Nephron progenitor cell (in vitro differentiated cells): ENCODE measurements around the gene CD101.
A peak's percentile ranks its signal among the peaks of the same experiment; 100 is the strongest.

Source experiments
- DNase-seq: peaks from one replicate; pipeline ENCODE4 v3.0.0; 2021
- H3K27ac Mint-ChIP-seq: 2 replicates; pipeline ENCODE4 v1.8.0; 2021; ENCODE audit warnings: mild to moderate bottlenecking, moderate library complexity, mixed read lengths
- H3K27me3 Mint-ChIP-seq: 2 replicates; pipeline ENCODE4 v1.8.0; 2021; ENCODE audit warnings: mild to moderate bottlenecking, low read depth, mixed read lengths; ENCODE audit not compliant: poor library complexity
- H3K36me3 Mint-ChIP-seq: 2 replicates; pipeline ENCODE4 v1.8.0; 2021; ENCODE audit warnings: low read depth, mixed read lengths
- H3K4me1 Mint-ChIP-seq: 2 replicates; pipeline ENCODE4 v1.8.0; 2021; ENCODE audit warnings: mixed read lengths
- H3K4me3 Mint-ChIP-seq: 2 replicates; pipeline ENCODE4 v1.8.0; 2021; ENCODE audit warnings: mild to moderate bottlenecking, moderate library complexity, mixed read lengths
- H3K9me3 Mint-ChIP-seq: 2 replicates; pipeline ENCODE4 v1.8.0; 2021; ENCODE audit warnings: mild to moderate bottlenecking, moderate library complexity, mixed read lengths
- CTCF ChIP-seq: fragments of 200-600 bp; sonication (generic); IDR thresholded peaks from 2 replicates; pipeline ENCODE4 v1.5.0; 2021; ENCODE audit warnings: antibody characterized with exemption

CD101 gene

GRCh38 chr1:117060441-117061317 is 59.1 kb downstream of the CD101 start:
- Mint-ChIP-seq H3K4me3 (no peak overlapping the region), H3K27me3 (no peaks in the 10 kb centered on the region), H3K27ac (peak overlapping the region; percentile 91), H3K36me3 (peaks cover 11% of the 10 kb centered on the region), H3K9me3 (no peaks in the 10 kb centered on the region), H3K4me1 (peaks cover 45% of the 10 kb centered on the region)
- DNase-seq = no peak
- TF ChIP-seq CTCF = no peak

GRCh38 chr1:117061986-117062415 is 60.4 kb downstream of the CD101 start:
- no peaks in the 10 kb centered on the region for H3K9me3 Mint-ChIP-seq
- H3K4me3 Mint-ChIP-seq = no peak overlapping the region
- no peak for DNase-seq
- peaks cover 45% of the 10 kb centered on the region for H3K4me1 Mint-ChIP-seq
- no peak for TF ChIP-seq CTCF
- H3K36me3 Mint-ChIP-seq = peaks cover 11% of the 10 kb centered on the region
- no peak overlapping the region for H3K27ac Mint-ChIP-seq
- H3K27me3 Mint-ChIP-seq = no peaks in the 10 kb centered on the region

- peak overlapping the region; percentile 82 for H3K27ac Mint-ChIP-seq
- H3K9me3 Mint-ChIP-seq = no peaks in the 10 kb centered on the region
- DNase-seq = no peak
- peaks cover 26% of the 10 kb centered on the region for H3K4me1 Mint-ChIP-seq
- H3K36me3 Mint-ChIP-seq = peaks cover 11% of the 10 kb centered on the region
- no peak overlapping the region for H3K4me3 Mint-ChIP-seq
- TF ChIP-seq CTCF = no peak
- no peaks in the 10 kb centered on the region for H3K27me3 Mint-ChIP-seq
Measured at GRCh38 chr1:117066367-117066766, 64.8 kb downstream of the CD101 start.

GRCh38 chr1:117067533-117068370 is 66.2 kb downstream of the CD101 start:
- peak; percentile 83 for TF ChIP-seq CTCF
- Mint-ChIP-seq H3K4me3 (no peak overlapping the region), H3K4me1 (peaks cover 16% of the 10 kb centered on the region), H3K27me3 (no peaks in the 10 kb centered on the region), H3K9me3 (no peaks in the 10 kb centered on the region), H3K27ac (no peak overlapping the region), H3K36me3 (peaks cover 16% of the 10 kb centered on the region)
- peak; percentile 56 for DNase-seq

- no peak overlapping the region for H3K4me3 Mint-ChIP-seq
- no peak overlapping the region for H3K27ac Mint-ChIP-seq
- no peaks in the 10 kb centered on the region for H3K9me3 Mint-ChIP-seq
- no peaks in the 10 kb centered on the region for H3K27me3 Mint-ChIP-seq
- no peak for DNase-seq
- no peak for TF ChIP-seq CTCF
- peaks cover 16% of the 10 kb centered on the region for H3K36me3 Mint-ChIP-seq
- peaks cover 15% of the 10 kb centered on the region for H3K4me1 Mint-ChIP-seq
Measured at GRCh38 chr1:117068580-117068979, 67.0 kb downstream of the CD101 start.
